ENCODE data around the gene CLDN3.
"Not testable (repeated sequence)": the region's sequence is repeated elsewhere in the genome, so short reads cannot be mapped to it uniquely, and the experiment has no call there.

The CLDN3 gene

DNA sequence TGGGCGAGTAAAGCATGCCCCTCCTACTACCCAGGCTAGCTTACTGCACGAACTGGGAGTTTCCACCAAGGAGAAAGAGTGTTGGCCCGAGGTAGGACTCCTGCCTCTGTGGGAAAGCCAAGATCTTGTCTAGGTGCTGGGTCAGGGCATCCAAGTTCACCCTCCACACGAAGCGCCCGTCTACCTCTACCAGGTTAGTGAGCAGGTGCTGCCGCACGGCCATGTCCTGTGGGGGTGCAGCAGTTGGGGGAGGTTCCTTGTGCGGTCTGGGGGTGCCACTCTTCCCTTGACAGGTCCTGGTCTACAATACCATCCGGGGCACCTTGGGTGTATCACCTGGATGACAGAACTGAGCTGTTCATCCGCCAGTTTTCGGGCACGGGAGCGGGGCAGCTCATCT lies 33.2 kb downstream of the CLDN3 start:
- no peak for DNase-seq

DNA sequence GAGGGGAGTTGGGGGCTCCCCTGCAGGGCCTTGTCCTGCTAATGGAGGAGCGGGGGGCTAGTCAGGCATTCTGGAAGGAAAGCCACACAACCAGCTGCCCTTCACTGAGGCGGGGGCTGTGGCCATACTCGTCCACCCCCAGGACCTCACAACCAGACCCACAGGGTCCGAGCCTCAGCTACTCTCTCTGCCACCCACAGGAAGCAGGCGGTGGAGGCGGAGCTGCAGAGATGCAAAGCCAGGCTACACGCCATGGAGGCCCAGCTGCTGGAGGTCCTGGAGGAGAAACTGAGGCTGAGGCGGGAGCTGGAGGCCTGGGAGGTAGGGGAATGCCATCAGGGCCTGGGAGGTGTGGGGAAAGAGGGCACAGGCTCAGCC lies 34.6 kb downstream of the CLDN3 start:
- DNase-seq, result no peak

DNA sequence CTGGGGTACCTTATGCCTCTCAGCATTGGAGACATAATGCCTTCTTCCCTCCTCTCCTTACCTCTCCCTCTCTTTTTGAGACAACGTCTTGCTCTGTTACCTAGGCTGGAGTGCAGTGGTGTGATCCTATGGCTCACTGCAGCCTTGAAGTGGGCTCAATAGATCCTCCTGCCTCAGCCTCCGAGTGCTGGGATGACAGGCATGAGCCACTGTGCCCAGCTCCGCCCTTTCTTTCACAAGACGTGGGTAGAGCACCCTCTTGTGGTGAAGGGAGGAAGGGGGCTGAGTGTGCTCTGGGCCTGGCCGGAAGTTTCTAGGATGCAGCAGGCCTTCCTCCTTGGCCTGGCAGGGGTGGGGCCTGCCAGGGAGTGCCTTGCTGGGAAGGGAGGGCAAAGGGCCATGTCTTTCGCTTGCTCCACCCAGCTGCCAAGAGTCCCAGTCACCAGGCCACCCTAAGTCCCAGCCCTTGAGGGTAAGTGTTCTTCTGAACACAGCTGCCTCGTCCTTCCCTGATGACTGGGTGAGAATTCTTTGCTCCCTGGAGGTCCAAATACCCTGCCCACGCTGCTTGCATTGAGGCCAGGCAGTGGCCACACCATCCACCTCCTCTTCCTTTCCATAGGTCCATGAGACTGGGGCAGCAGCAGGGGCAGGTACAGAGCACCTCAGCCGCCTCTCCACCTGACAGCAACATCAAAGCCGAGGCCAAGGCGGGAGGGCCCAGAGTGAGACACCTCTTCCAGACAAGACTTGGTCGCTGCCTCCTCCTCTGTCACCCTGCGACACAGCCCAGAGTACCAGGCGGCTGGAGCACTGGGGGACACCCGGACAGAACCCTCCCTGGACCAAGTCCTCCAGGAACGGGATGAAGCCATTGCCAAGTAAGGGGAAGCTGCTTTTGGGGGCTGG lies 35.2 kb downstream of the CLDN3 start:
- peak; percentile 56 to 84 (median 74) for DNase-seq

DNA sequence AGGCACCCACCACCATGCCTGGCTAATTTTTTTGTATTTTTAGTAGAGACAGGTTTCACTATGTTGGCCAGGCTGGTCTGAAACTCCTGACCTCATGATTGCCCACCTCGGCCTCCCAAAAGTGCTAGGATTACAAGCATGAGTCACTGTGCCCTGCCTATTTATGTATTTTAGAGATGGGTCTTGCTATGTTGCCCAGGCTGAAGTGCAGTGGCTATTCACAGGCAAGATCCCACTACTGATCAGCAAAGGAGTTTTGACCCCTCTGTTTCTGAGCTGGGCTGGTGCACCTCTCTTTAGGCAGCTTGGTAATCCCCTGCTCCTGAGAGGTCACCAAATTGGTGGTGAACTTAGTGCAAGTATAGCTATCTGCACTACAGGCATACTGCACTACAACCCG lies 37.7 kb downstream of the CLDN3 start:
- no peak for DNase-seq

DNA sequence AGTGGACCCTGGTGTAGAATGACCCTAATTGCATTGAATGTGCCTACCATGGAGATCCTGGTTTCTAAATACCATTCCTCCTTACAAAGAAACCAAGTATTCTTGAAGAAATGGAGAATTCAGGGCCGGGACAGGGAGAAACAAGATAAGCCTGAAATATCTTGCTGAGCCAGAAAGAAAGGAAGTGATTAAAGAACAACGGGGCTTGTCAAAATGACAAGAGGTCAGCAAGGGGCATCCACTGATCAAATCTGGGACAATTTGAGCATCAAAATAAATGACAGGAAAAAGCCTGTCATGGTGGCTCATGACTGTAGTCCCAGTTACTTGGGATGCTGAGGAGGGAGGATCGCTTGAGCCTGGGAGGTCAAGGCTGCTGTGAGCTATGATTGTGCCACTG lies 39.6 kb downstream of the CLDN3 start:
- no peak for DNase-seq

DNA sequence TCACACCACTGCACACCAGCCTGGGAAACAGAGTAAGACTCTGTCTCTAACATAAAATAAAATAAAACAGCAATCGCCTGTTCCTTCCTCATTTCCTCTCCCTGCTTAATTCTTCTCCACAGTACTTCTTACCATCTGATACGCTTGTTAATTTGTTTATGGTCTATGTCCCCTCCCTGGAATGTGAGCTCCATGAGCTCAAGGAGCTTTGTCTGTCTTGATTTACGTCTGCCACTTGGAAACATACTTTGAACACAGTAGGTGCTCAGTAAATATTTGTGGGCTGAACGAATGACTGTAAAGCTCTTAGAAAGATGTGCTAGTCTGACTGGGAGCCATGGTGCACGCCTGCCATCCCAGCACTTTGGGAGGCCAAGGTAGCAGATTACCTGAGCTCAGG lies 41.5 kb downstream of the CLDN3 start:
- no peak for DNase-seq

DNA sequence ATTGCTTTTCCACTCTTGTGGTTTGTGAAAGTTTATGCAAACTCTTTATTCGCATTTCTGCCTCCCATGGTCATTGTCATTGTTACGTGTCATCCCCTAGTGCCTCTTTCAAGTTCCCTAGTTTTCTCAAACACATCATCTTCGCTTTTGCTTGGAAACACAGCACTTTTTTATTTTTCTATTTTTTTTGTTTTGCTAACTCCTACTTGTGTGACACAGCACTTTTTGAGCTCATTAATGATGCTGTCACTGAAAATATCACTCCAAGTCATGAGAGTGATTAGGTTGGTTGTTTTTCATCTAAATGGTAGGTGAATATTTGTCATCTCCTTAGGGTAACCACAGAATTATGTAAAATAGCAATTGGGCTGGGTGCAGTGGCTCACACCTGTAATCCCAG lies 42.1 kb downstream of the CLDN3 start:
- DNase-seq, result no peak

DNA sequence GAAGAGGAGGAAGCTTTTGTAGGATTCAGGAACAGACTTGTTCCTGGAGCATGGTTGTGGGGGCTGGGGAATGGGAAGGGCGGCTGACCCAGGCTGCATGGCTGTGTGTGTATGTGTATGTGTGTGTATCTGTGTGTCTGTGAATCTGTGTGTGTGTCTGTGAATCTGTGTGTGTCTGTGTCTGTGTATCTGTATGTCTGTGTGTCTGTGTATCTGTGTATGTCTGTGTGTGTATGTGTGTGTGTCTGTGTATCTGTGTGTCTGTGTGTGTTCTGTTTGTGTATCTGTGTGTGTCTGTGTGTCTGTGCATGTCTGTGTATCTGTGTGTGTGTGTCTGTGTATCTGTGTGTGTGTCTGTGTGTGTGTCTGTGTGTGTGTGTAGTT lies 44.0 kb downstream of the CLDN3 start:
- no peak for DNase-seq

DNA sequence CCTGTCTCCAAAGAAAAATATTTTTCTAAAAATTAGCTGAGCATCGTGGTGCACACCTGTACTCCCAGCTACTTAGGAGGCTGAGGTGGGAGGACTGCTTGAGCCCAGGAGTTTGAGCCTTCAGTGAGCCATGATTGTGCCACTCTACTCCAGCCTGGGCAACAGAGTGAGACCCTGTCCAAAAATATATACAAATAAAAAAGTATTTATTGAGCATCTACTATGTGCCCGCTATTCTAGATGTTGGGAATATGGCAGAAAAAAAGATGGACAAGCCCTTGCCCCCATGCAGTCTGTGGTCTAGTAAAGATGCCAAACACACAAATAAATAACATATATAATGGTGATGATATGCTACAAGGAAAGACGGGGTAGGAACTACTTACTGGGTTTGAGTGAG lies 46.3 kb downstream of the CLDN3 start:
- no peak for DNase-seq

DNA sequence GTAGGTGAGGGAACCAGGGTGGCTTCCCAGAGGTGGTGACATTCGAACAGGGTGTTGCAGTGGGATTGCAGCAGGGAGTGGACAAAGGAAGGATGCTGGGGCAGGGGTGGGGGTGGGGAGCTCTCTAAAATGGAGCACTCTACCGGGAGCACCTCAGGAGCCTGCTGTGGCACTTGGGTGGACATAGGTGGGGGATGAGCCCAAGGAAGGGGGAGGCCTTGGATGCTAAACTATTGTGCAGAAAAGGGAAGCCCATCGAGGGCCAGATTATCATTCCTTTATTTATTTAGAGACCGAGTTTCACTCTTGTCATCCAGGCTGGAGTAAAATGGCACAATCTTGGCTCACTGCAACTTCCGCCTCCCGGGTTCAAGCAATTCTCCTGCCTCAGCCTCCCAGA lies 47.3 kb downstream of the CLDN3 start:
- DNase-seq, result no peak

DNA sequence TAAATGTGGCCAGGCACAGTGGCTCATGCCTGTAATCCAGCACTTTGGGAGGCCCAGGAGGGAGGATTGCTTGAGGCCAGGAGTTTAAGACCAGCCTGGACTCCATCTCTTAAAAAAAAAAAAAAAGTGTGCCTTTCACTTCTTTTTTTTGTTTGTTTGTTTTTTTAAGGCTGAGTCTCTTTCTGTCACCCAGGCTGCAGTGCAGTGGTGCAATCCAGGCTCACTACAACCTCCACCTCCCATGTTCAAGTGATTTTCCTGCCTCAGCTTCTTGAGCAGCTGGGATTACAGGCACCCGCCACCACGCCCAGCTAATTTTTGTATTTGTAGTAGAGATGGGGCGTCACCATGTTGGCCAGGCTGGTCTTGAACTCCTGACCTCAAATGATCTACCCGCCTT lies 47.9 kb downstream of the CLDN3 start:
- DNase-seq, result not testable (repeated sequence)

DNA sequence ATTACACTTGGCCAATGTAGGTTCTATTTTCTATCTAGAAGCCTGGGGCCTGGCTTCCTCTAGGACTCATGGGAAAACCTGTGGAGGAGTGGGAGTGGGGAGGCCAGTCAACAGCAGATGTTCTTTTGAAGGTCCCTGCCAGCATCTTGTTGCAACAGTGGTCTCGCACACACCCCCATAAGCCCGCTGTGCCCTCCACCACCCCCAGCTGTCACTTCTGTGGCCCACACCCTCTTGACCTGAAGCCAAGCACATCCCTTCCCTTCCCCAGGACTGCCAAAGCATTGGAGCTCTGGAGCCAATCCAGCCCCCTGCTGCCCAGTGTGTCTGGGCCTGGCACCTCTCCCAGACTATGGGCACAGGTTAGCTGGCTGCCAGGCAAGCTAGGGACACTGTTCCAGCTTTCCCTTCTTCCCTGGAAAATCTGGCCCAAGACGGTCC lies 48.7 kb downstream of the CLDN3 start:
- no peak for DNase-seq

DNA sequence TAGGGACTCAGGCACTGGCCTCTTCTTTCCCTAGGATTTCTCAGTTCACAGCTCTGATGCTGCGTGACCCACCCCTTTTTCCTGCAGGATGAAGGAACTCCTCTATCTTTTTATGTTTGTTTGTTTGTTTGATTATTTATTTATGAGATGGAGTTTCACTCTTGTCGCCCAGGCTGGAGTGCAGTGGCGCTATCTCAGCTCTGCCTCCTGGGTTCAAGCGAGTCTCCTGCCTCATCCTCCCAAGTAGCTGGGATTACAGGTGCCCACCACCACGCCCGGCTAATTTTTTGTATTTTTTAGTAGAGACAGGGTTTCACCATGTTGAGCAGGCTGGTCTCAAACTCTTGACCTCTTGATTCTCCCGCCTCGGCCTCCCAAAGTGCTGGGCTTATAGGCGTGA lies 49.6 kb downstream of the CLDN3 start:
- DNase-seq, result not testable (repeated sequence)

DNA sequence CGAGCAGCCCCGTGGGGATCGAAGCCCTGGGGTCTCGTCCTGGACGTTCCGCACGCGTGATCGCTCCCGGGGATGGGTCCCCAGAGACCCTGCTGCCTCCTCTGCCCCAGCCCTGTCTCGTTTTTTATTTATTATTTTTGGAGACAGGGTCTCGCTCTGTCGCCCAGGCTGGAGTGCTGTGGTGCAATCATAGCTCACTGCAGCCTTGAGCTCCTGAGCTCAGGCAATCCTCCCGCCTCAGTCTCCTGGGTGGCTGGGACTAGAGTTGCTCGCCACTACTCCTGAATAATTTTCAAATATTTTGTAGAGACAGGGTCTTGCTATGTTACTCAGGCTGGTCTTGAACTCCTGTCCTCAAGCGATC lies 50.3 kb downstream of the CLDN3 start:
- no peak for DNase-seq
